Measurements from ENCODE around the gene MC2R.

- TF ChIP-seq CTCF (IDR thresholded peaks at IDR 0.05) (no peak), POLR2A (IDR thresholded peaks at IDR 0.05) (no peak)
Observed at GRCh38 chr18:13909141-13909940, 6.0 kb downstream of the MC2R start.
